Activated CD8-positive, alpha-beta memory T cell treated with anti-CD3 and anti-CD28 coated beads, Interleukin-2, amount 50 U/mL, for 4 hours (primary cell): ENCODE measurements around the gene FMO3.

Source experiments
- DNase-seq: peaks from one replicate; pipeline ENCODE4 v3.0.0-alpha.2; 2020

FMO3 gene

DNA sequence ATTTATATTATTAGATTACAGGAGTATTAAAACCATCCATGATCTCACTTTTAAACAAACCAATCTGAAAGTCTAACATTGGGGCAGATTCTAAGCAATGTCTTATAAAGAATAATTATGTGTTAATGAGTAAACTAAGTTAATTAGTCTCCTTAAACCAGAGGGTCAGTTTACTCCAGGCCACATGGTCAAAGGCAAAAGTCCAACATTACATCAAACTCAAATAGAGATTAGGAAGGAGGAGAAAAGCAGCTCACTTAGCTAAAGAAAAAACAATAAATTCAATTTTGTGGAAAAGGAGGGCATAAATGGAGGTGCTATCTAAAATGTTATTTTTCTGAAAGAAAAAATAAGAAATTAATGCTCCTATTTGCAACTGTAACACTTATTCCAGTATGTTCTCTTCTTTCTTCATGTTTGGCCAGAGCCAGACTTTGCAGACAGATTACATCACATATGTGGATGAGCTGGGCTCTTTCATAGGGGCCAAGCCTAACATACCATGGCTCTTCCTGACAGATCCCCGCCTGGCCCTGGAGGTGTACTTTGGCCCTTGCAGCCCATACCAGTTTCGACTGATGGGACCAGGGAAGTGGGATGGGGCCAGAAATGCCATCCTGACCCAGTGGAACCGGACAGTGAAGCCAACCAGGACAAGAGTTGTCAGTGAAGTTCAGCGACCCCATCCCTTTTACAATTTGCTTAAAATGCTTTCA is 70.1 kb downstream of the FMO3 start:
- no peak for DNase-seq

- no peak for DNase-seq
Measured at GRCh38 chr1:171161431-171161830, 70.7 kb downstream of the FMO3 start.

DNA sequence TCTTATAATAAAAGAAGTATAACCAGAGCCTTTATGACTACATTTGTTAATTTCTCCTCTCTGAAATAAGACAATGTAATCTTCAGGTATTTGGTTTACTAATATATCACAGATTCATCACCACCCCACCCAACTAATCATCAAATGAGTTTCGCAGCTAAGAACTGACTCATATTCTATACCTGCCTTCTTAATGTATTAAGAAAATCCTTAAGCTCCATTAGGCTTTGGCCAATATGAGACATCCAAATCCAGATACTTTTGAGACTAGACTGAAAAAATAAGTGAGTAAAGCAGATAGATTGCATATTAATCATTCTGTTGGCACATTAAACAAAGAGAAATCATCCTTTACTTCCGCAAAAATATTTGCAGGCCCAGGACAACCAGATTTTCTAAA is 75.7 kb downstream of the FMO3 start:
- DNase-seq, result no peak
